ENCODE results near the gene CDK6. TPM values are rescaled to one million over a fixed set of nuclear protein-coding genes. Genes with fewer than 3 reads are reported as not detected.

The CDK6 gene
- total and polyA plus RNA-seq, 9 of the 15 experiments (the other 6 are each of a cell fraction or from before 2014, with no cell fraction given), result 7.6 to 109 (median 44.4) TPM

DNA sequence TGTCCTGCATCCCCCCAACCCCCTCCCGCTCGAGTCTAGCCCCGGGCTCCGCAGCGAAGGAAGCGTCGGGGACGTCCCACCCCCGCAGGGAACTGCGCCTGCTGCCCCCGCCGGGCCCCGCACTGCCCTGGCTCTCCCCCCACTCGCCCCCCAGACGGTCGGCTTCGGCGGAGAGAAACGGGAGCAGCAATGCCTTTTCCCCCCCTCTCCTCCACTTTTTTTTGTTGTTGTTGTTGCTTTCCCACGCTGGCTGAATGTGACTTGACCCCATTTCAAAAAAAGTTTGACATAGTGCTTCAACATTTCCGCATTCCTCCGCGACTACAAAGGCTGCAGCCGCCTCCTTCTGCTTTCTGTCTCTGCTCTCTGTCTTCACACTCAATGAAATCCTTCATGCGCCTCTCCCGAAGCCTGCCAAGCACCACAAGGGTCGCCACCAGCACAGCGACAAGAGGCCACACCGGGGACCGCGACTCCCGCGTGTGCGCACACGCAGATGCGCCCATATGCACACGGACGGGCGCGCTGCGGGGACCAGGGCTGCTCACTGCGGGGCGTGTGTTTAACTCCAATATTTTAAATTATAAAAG, 1.0 kb downstream of the CDK6 start (continued):
- TF ChIP-seq, protein P1, sequence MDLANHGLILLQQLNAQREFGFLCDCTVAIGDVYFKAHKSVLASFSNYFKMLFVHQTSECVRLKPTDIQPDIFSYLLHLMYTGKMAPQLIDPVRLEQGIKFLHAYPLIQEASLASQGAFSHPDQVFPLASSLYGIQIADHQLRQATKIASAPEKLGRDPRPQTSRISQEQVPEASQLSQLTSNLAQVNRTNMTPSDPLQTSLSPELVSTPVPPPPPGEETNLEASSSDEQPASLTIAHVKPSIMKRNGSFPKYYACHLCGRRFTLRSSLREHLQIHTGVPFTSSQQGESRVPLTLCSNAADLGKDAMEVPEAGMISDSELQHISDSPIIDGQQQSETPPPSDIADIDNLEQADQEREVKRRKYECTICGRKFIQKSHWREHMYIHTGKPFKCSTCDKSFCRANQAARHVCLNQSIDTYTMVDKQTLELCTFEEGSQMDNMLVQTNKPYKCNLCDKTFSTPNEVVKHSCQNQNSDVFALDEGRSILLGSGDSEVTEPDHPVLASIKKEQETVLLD (IDR thresholded peaks at IDR 0.05), result peak; percentile 56; the same call in 1 of the 2 replicates
- TF ChIP-seq MED1 (CRISPR knock-in tag; IDR thresholded peaks at IDR 0.05; ENCODE audit: borderline replicate concordance), result no peak
- TF ChIP-seq, protein P2, sequence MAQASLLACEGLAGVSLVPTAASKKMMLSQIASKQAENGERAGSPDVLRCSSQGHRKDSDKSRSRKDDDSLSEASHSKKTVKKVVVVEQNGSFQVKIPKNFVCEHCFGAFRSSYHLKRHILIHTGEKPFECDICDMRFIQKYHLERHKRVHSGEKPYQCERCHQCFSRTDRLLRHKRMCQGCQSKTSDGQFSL (CRISPR knock-in tag; IDR thresholded peaks at IDR 0.05), result peak; percentile 71; the same call in 1 of the 2 replicates
- TF ChIP-seq, protein P2 (tag; IDR thresholded peaks at IDR 0.05), result peak in 1 of 2 experiments; percentile 62; a peak in 2 of 4 replicates
- TF ChIP-seq ZC3H4 (CRISPR knock-in tag; IDR thresholded peaks at IDR 0.05; ENCODE audit: borderline replicate concordance), result no peak; the same call in 1 of the 2 replicates
- no peak for TF ChIP-seq ETV1 (tag; conservative IDR thresholded peaks at IDR 0.05; ENCODE audit: low read depth)
- no peak for TF ChIP-seq PHB (CRISPR knock-in tag; IDR thresholded peaks at IDR 0.05)
- TF ChIP-seq ZNF668 (CRISPR knock-in tag; IDR thresholded peaks at IDR 0.05), result no peak
- no peak for TF ChIP-seq FOXJ3 (CRISPR knock-in tag; IDR thresholded peaks at IDR 0.05)
- TF ChIP-seq ZNF384 (IDR thresholded peaks at IDR 0.05; ENCODE audit: low read depth, low read length), result peak; percentile 75
- TF ChIP-seq POLR2A (conservative IDR thresholded peaks at IDR 0.05), result peak; percentile 61
- TF ChIP-seq, protein P3, sequence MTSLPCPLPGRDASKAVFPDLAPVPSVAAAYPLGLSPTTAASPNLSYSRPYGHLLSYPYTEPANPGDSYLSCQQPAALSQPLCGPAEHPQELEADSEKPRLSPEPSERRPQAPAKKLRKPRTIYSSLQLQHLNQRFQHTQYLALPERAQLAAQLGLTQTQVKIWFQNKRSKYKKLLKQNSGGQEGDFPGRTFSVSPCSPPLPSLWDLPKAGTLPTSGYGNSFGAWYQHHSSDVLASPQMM (CRISPR knock-in tag; IDR thresholded peaks at IDR 0.05), result no peak
- no peak for TF ChIP-seq EWSR1 (IDR thresholded peaks at IDR 0.05; ENCODE audit: borderline replicate concordance, low read depth, partially characterized antibody)
- TF ChIP-seq, protein P4, sequence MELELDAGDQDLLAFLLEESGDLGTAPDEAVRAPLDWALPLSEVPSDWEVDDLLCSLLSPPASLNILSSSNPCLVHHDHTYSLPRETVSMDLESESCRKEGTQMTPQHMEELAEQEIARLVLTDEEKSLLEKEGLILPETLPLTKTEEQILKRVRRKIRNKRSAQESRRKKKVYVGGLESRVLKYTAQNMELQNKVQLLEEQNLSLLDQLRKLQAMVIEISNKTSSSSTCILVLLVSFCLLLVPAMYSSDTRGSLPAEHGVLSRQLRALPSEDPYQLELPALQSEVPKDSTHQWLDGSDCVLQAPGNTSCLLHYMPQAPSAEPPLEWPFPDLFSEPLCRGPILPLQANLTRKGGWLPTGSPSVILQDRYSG (tag; conservative IDR thresholded peaks at IDR 0.05; ENCODE audit: low read depth), result no peak
- TF ChIP-seq, protein P5, sequence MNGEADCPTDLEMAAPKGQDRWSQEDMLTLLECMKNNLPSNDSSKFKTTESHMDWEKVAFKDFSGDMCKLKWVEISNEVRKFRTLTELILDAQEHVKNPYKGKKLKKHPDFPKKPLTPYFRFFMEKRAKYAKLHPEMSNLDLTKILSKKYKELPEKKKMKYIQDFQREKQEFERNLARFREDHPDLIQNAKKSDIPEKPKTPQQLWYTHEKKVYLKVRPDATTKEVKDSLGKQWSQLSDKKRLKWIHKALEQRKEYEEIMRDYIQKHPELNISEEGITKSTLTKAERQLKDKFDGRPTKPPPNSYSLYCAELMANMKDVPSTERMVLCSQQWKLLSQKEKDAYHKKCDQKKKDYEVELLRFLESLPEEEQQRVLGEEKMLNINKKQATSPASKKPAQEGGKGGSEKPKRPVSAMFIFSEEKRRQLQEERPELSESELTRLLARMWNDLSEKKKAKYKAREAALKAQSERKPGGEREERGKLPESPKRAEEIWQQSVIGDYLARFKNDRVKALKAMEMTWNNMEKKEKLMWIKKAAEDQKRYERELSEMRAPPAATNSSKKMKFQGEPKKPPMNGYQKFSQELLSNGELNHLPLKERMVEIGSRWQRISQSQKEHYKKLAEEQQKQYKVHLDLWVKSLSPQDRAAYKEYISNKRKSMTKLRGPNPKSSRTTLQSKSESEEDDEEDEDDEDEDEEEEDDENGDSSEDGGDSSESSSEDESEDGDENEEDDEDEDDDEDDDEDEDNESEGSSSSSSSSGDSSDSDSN (IDR thresholded peaks at IDR 0.05; ENCODE audit: borderline replicate concordance in 1 of 2, low read depth in 2 of 2, low read length in 2 of 2), result peak; percentile 37 to 70; a peak in 1 of 4 replicates
- peak; percentile 25; the same call in 1 of the 2 replicates for TF ChIP-seq MIER1 (IDR thresholded peaks at IDR 0.05; ENCODE audit: low read depth)
- no peak for TF ChIP-seq ILF3 (IDR thresholded peaks at IDR 0.05; ENCODE audit: borderline replicate concordance)
- no peak for TF ChIP-seq TAL1 (IDR thresholded peaks at IDR 0.05)
- no peak for TF ChIP-seq SMAD1 (IDR thresholded peaks at IDR 0.05; ENCODE audit: low read depth, low read length, partially characterized antibody)
- peak; percentile 62; the same call in 1 of the 2 replicates for TF ChIP-seq ERF (CRISPR knock-in tag; IDR thresholded peaks at IDR 0.05)
- no peak for TF ChIP-seq PTRF (tag; IDR thresholded peaks at IDR 0.05)
- TF ChIP-seq BRD4 (IDR thresholded peaks at IDR 0.05), result peak; percentile 43; the same call in 1 of the 2 replicates
- TF ChIP-seq ESRRA (IDR thresholded peaks at IDR 0.05; ENCODE audit: borderline replicate concordance, low read depth), result no peak
- peak; percentile 21; the same call in 1 of the 2 replicates for TF ChIP-seq STAG1 (CRISPR knock-in tag; IDR thresholded peaks at IDR 0.05; ENCODE audit: borderline replicate concordance)

Data from K562 (cell line).